ENCODE measurements around the gene ASXL1.
A peak's percentile ranks its signal among the peaks of the same experiment; 100 is the strongest.
"Not testable (repeated sequence)": the region's sequence is repeated elsewhere in the genome, so short reads cannot be mapped to it uniquely, and the experiment has no call there.

ASXL1 gene

DNA sequence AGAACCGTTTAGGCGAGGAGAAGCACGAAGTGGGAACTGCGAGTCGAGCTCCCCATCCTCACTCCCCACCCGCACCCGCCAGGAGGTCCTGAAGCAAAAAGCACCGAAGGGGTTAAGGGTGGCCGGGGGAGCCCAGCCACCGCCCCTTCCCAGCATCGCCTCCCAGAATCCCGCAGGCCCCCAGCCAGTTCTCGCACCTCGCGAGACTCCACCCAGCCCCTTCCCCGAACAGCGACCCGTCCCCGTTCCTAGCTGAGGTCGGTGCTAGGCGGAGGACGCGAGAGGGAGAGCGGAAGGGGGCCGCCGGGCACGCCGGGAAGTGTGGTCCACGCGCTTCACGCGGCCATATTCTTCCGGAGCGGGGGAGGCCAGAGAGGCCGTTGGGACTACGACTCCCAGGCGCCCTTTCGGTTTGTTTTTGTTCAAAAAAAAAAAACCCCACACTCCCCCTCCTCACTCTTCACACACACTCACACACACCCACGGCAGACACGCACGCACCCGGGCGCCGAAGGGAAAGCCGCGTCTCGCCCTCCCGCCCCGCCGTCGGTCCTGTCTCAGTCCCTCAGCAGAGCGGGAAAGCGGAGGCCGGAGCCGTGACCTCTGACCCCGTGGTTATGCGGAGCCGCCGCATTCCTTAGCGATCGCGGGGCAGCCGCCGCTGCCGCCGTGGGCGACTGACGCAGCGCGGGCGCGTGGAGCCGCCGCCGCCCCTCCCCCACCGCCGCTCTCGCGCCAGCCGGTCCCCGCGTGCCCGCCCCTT lies at the start of gene ASXL1:
ASXL1 (plus strand) TSS at position 463 of the 763 bp plus-strand sequence. CDS start 445 bp downstream, outside the sequence.
- peak; percentile 91 for DNase-seq (ENCODE audit: low read depth)

DNA sequence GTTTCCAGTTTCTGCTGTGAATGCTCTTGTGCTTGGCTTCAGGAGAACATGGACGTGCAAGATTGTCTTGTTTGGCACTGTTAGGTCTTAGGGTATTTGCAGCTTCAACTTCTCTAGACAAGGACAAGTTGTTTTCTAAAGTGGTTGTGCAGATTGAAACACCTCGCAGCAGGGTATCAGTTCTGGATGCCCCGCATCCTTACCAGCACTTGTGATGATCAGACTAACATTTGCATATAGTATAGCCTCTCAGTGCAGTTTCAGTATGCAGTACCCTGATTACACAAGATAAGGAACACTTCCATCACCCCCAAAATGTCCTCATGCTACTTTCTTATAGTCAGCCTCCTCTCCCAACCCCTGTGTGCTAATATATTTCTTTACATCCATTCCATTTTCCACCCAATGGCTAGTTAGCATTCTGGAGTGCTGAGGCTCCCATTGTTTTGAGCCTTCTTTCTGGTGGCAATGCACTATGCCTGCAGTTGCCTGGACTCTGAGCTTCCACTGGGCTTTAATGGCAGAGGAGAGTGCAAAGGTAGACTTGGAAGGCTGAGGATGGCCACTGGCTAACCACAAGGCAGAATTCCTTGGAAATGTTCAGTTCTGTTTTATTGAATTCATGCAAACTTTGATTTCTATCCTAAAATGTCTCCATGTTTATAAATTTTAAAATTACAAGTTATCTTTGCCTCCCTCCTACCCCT lies 45.3 kb upstream of the ASXL1 start:
- DNase-seq (ENCODE audit: low read depth): no peak

DNA sequence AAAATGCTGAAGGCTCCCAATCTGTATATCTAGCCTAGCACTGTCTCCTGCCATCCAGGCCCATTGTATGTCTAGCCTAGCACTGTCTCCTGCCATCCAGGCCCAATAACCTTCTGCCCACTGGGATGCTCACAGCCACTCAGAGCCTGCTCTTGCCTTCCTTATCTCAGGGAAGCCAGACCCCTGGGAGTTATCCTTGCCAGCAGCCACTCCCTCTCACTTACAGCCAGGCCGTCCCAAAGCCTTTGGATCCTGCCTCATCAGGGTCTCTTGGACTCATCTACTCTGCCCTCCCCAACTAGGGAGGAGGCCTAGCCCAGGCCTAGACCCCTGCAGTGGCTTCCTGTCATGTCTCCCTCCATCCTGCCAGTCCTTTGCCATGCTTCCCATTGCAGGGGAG lies 43.4 kb upstream of the ASXL1 start:
- DNase-seq (ENCODE audit: low read depth): no peak

DNA sequence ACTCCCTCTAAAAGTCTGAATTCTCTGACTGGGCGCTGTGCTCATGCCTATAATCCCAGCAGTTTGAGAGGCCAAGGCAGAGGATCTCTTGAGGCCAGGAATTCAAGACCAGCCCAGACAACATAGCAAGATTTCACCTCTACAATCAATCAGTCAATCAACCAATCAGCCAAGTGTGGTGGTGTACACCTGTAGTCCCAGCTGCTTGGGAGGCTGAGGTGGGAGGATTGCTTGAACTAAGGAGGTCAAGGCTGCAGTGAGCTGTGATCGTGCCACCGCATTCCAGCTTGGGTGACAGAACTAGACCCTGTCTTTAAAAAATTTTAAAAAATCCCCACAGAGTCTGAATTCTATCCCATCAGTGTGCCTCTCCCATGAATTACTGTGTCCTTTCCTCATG lies 42.7 kb upstream of the ASXL1 start:
- no peak for DNase-seq (ENCODE audit: low read depth)

DNA sequence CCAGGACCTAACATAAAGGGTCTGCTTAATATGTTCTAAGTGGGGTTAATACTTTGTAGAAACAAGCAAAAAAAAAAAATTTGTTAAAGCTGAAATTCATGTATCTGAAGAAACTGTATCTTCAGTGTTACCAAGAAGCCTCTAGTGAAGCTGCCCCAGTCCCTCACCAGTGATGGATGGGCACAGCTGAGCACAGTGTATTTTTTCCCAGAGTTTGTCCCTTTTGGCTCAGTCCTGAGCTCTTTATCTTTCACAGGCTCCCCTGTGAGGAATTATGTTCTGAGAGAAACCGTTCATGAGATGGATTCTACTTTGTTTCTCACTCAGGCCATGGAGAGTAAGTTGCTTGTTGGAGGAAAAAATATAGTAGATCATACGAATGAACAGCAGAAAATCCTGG lies 42.2 kb upstream of the ASXL1 start:
- DNase-seq (ENCODE audit: low read depth): no peak

DNA sequence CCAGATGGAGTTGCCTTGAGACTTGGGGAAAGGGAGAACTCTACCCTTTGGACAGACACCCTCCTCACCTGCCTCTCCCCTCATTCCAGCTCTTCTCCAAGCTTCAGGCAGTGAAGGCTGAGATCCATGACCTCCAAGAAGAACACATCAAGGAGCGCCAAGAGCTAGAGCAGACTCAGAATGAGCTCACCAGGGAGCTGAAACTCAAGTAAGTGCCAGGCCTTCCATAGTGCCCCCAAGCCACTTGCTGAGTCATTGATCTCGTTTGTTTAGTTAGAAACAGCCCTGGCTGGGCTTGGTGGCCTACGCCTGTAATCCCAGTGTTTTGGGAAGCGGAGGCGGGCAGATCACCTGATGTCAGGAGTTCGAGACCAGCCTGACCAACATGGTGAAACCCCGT lies 41.5 kb upstream of the ASXL1 start:
- DNase-seq (ENCODE audit: low read depth): no peak

DNA sequence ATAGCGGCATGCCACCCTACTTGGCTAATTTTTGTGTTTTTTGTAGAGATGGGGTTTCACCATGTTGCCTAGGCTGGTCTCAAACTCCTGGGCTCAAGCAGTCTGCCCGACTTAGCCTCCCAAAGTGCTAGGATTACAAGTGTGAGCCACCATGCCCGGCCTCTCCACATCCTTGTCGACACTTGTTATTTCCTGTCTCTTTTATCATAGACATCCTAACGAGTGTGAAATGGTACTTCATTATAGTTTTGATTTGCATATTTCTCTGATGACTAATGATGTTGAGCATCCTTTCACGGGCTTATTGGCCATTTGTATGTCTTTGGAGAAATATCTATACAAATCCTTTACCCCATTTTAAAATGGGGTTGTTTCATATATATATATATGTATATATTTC lies 39.0 kb upstream of the ASXL1 start:
- DNase-seq (ENCODE audit: low read depth): no peak

DNA sequence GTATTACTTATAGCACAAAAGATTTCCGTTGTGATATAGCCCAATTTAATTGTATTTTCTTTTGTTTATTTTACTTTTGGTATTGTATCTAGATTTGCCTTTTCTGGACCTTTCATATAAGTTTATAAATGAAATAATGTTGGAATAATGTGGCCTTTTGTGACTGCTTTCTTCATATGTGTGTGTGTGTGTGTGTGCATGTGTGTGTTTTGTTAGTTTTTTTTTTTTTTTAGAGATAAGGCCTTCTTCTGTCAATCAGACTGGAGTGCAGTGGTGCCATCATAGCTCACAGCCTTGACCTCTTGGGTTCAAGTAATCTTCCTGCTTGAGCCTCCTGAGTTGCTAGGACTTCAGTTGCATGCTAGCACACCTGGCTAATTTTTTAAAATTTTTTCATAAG lies 37.8 kb upstream of the ASXL1 start:
- DNase-seq (ENCODE audit: low read depth): no peak

DNA sequence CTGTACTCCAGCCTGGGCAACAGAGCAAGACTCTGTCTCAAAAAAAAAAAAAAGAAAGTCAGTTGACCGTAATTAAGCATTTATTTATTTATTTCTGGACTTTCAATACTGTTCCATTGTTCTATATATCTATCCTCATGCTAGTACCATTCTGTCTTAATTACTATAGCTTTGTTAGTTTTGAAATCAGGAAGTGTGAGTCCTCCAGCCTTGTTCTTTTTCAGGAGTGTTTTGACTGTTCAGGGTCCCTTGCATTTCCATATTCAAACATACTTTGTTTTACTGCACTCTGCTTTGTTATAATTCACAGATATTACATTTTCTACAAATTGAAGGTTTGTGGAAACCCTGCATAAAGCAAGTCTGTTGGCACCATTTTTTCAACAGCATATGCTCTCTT lies 36.7 kb upstream of the ASXL1 start:
- no peak for DNase-seq (ENCODE audit: low read depth)

DNA sequence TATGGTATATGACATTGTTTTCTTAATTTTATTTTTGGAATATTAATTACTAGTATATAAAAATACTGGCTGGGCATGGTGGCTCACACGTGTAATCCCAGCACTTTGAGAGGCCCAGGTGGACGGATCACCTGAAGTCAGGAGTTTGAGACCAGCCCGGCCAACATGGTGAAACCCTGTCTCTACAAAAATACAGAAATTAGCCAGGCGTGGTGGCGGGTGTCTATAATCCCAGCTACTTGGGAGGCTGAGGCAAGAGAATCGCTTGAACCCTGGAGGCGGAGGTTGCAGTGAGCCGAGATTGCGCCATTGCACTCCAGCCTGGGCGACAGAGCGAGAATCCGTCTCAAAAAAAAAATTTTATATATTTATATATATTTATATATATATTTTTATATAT lies 35.9 kb upstream of the ASXL1 start:
- DNase-seq (ENCODE audit: low read depth): not testable (repeated sequence)

DNA sequence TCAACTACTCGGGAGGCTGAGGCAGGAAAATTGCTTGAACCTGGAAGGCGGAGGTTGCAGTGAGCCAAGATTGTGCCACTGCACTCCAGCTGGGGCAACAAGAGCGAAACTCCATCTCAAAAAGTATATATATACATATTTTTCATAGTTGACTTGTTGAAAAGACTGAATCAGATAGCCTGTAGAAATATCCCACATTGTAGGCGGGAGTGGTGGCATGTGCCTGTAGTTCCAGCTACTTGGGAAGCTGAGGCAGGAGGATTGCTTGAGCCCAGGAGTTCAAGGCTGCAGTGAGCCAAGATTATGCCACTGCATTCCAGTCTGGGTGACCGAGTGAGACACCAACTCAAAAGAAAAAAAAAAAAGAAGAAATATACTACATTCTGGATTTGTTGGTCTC lies 34.4 kb upstream of the ASXL1 start:
- DNase-seq (ENCODE audit: low read depth): not testable (repeated sequence)

DNA sequence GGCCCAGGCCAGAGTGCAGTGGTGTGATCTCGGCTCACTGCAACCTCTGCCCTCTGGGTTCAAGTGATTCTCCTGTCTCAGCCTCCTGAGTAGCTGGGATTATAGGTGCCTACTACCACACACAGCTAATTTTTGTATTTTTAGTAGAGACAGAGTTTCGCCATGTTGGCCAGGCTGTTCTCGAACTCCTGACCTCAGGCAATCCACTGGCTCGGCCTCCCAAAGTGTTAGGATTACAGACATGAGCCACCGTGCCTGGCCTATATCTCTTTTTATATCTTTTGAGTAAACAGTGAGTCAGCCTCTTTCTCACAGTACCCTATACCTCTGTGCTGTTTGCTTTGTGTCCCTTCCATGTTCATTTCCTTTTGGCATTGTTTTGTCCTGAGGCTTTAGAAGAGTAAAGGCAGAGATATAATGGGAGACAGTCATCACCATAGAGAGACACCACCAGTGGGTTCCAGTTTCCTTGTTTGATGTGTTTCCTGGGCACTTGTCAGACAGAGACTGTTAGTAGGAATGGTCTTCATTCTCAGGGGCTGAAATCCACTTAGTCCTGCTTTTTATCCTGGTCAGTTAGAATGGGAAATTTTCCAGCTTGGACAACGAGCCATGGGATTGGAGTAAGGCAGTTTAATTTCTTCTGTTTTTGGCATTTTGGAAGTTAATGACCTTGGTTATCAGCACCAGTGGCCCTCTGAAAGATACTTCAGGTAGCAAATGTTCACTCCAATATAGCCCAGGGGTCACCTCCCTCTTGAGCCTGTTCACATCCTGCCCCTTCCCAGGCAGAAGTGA lies 32.2 kb upstream of the ASXL1 start:
- no peak for DNase-seq (ENCODE audit: low read depth)

DNA sequence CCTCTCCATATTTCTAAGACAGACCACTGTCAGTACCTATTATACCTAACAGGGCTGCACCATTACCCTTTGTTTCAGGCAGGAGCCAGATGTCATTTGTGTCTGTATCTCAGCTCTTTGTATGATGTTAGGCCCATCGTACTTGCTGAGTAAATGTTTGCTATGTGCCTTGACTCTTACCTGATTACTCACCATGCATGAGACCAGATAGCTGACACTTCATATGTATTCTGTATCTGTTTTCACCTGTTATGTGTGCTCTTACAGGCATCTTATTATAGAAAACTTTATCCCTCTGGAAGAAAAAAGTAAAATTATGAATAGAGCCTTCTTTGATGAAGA lies 31.7 kb upstream of the ASXL1 start:
- no peak for DNase-seq (ENCODE audit: low read depth)

DNA sequence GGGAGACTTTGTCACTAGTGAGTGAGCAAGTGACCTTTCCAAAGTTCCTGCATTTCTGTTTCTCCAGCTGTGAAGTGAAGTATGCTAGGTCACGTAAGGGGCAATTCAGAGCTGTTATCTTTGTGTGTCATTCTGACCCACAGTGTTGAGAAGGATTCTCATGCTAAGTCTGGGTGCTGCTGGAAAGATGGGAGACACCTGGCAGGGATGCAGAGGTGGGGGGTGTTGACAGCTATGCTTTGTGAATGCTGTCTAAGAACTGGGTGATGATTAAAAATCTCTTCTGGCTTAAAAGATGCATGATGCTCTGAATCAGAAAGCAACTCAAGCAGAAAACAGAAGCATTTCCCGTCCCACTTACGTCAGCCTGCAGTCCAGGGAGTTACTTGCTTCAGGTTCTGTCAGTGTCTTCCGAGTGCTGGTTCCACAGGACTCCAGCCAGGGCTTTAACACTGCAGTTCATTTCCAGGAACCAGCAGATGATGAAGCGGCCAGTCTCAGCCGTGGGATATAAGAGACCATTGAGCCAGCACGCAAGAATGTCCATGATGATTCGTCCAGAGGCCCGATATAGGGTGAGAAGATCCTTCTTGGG lies 30.9 kb upstream of the ASXL1 start:
- DNase-seq (ENCODE audit: low read depth): no peak

DNA sequence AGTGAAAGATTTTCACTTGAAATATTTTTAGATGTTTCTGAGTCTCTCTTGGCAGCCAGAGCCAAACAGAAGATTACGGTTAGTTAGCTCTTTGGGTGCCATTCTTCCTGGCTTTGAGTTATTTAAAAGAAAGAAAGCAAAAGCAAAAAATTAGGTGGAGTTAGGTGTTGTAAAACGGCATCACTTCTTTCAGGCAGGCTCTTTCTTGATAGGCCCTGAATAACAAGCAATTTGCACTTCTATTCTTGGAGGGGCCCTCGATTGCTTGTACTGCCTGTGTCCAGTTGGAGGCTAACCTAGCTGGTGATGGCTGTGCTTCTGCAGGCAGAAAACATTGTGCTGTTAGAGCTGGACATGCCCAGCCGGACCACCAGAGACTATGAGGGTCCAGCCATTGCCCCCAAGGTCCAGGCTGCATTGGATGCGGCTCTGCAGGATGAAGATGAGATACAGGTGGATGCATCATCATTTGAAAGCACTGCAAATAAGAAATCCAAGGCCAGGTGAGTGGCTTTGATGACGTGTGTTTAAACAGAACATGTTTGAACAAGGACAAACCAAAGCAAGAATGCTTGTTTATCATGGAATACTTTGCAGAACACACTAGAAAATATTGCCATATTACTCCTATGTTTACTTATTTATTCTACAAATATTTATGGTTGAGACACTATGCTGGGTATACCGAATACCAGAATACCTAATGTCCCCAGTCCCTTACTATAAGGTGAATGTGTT lies 28.1 kb upstream of the ASXL1 start:
- no peak for DNase-seq (ENCODE audit: low read depth)

DNA sequence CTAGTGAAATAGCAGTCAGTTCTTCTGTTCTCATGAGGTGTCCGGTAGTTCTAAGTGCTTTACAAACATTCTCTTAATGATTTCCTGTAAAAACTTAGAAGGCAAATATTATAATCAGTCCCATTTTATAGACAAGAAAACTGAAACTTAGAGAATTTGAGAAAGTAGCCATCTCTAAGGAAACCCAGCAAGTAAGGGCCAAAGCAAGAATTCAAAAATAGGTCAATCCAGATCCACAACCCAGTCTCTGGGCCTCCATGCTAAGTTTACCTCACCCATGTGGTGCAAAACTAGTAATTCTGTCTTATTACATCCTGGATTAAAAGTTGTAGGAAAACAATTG lies 27.6 kb upstream of the ASXL1 start:
- DNase-seq (ENCODE audit: low read depth): no peak

DNA sequence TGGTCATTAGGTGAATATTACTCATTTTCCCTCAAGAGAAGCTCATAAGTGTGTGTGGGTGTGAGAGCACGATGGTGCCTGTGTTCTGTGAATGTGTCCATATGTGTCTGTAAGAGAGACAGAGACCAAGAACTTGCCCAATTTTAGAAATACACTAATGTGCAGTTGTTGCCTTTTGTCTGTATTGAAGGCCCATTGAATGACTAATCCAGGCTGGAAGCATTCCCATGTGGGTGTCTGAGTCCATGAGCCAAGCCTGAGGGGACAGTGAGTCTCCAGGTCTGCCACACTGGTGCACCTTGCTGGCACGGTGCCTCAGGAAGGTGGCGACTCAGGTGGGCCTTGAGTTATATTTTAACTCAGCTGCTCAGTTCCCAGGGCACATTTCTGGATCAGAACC lies 25.5 kb upstream of the ASXL1 start:
- no peak for DNase-seq (ENCODE audit: low read depth)

DNA sequence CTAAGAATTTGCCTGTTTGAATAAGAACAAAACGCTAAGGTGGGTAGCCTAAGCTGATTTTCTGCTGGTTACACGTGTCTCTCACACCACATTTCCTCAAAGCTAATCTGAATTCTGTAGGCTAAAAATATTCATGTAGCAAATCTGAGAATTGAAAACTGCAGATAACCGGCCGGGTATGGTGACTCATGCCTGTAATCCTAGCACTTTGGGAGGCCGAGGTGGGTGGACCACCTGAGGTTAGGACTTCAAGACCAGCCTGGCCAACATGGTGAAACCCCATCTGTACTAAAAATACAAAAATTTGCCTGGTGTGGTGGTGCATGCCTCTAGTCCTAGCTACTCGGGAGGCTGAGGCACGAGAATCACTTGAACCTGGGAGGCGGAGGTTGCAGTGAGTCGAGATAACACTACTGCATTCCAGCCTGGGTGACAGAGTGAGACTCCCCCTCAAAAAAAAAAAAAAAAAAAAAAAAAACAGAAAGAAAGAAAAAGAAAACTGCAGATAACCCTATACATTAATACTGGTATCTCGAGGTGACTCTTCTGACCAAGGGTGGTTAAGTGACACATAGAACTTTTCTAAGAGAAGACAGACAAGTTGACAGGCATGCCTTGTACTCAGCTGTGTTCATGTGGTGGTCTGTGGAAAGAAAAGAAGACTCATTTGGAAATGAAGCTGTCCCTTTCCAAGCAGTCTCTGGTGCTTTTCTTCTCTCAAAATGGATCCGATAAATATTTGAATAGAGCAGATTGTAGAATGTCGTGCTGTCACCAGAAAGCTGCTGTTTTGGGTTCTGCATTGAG lies 24.7 kb upstream of the ASXL1 start:
- DNase-seq (ENCODE audit: low read depth): no peak

DNA sequence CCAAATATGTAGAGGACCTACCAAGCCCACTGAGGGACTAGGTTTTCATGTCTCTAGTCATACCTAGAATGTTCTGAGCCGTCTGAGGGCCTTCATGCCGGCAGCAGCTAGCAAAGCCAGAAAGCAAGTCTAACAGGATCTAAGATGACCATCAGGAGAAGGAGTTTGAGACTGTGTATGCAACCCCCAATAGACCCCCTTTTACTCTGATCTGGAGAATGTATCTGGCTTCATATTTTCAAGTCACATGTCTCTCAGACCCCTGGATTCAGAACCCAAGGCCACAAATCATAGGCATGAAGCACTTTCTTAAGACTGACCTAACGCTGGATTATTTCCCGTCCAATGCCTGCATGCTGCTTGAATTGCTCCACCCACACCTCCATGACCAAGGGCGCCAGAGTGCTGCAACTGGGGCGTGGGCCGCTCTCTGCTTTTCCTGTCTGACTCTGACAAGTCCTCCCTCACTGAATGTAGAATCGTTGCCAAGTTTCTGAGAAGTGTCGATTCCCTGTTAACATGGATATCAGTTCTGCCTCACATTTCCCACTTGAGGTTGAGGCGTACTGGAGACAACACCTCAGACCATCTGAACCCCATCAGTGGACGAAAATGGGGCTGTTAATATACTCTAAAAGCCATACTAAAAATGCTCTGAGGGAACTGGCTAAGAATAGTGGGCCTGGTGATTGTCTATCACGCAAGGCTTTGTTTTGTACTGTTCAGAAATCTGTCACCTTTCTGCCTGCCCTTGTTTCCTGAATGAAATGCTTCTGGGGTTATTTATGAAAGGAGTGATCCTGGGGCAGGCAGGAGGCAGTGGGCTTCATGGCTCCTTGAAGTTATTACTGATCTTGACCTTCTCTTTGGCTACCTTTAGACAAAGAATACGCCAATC lies 23.9 kb upstream of the ASXL1 start:
- DNase-seq (ENCODE audit: low read depth): peak; percentile 10

DNA sequence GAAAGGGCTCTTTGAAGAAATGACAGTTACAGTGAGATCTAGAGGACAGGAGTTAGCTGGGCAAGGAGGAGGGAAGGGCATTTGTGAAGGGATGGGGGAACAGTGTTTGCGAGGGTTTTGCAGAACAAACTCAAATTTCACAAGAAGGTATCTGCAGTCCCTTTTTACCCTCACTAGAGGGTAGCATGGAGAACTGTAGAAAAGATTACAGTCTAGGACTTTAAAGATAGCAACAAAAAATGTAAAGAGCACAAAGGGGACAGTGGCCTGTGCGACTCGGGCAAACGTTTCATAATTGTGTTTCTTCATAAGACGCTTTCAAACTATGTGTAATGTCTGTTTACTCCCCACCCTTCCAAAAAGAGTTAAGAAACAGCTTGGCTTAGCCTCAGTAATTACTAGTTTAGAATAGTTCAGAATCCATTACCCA lies 21.2 kb upstream of the ASXL1 start:
- no peak for DNase-seq (ENCODE audit: low read depth)
